Natural killer cell (primary cell): ENCODE measurements around the gene GFOD1. TPM values are rescaled to one million over a fixed set of nuclear protein-coding genes. Genes with fewer than 3 reads are reported as not detected.

Experiments
- ATAC-seq, 3 donors: fragments of 150-1000 bp in 2 of 3; fragments of 200-7000 bp in 1 of 3; cut with Tn5 transposase; 1 replicate in 1 of 3; 2 replicates in 2 of 3; pipeline ENCODE4 v1.10.0; 2021; ENCODE audit warnings: mild to moderate bottlenecking in 2 of 3, moderate library complexity in 2 of 3
- DNase-seq, 2 donors: peaks; one replicate each; pipeline versions ENCODE4 v3.0.0 to v3.0.0-alpha.2; 2013 to 2021; ENCODE audit warnings: mixed read lengths in 1 of 2
- H3K27ac ChIP-seq: one replicate; pipeline ENCODE4 v1.5.1; 2013; ENCODE audit warnings: mild to moderate bottlenecking, low read length
- H3K27me3 ChIP-seq: one replicate; pipeline ENCODE4 v1.6.1; 2013; ENCODE audit warnings: low read length; ENCODE audit not compliant: control insufficient read depth, insufficient read depth
- H3K36me3 ChIP-seq: one replicate; pipeline ENCODE4 v1.6.1; 2013; ENCODE audit warnings: low read length; ENCODE audit not compliant: control insufficient read depth, insufficient read depth
- H3K4me1 ChIP-seq: one replicate; pipeline ENCODE4 v1.6.1; 2013; ENCODE audit warnings: low read length; ENCODE audit not compliant: control insufficient read depth, insufficient read depth
- H3K4me3 ChIP-seq: one replicate; pipeline ENCODE4 v1.5.1; 2013; ENCODE audit warnings: low read length
- H3K9me3 ChIP-seq: one replicate; pipeline ENCODE4 v1.6.1; 2013; ENCODE audit warnings: low read length; ENCODE audit not compliant: control insufficient read depth, insufficient read depth
- H3K27ac Mint-ChIP-seq, 2 donors: one replicate each; pipeline ENCODE4 v1.8.0; 2022; ENCODE audit warnings: mild to moderate bottlenecking in 2 of 2, mixed read lengths in 2 of 2, moderate library complexity in 1 of 2
- H3K27me3 Mint-ChIP-seq, 2 donors: one replicate each; pipeline ENCODE4 v1.8.0; 2022; ENCODE audit warnings: low read depth in 2 of 2, mixed read lengths in 2 of 2
- H3K36me3 Mint-ChIP-seq: one replicate; pipeline ENCODE4 v1.8.0; 2022; ENCODE audit warnings: mixed read lengths
- H3K4me1 Mint-ChIP-seq, 2 donors: one replicate each; pipeline ENCODE4 v1.8.0; 2022; ENCODE audit warnings: mixed read lengths in 2 of 2
- H3K4me3 Mint-ChIP-seq: one replicate; pipeline ENCODE4 v1.8.0; 2022; ENCODE audit warnings: mild to moderate bottlenecking, moderate library complexity, mixed read lengths
- H3K9me3 Mint-ChIP-seq, 2 donors: one replicate each; pipeline ENCODE4 v1.8.0; 2022; ENCODE audit warnings: mixed read lengths in 2 of 2
- WGBS: methylation state at CpG from one replicate; pipeline ENCODE4 v1.1.7; 2013; ENCODE audit warnings: missing lambda C conversion rate; ENCODE audit not compliant: insufficient coverage; 5-methylcytosine and 5-hydroxymethylcytosine counted together
- intact Hi-C: fragments of 100-400 bp; cut with micrococcal nuclease; formaldehyde crosslinking; loops from one replicate; pipeline ENCODE4 v1.14.2; 2022
- total RNA-seq, 4 donors: library from RNA; stranded (reverse); fragments of 120-200 nt in 1 of 4; gene quantifications; one replicate each; pipeline versions ENCODE4 v1.2.3 to v1.2.4, GENCODE V29; 2013 to 2022
- TF ChIP-seq, protein P1 (sequence below): fragments of 200-600 bp; IDR thresholded peaks from one replicate; pipeline ENCODE4 v1.8.0; 2022; ENCODE audit warnings: antibody characterized with exemption

Gene GFOD1
- total RNA-seq, 3 donors from 2014 or later (not counting 1 experiment from before 2014, with no cell fraction given) = 59.7 to 74.5 (median 71.2) TPM

DNA sequence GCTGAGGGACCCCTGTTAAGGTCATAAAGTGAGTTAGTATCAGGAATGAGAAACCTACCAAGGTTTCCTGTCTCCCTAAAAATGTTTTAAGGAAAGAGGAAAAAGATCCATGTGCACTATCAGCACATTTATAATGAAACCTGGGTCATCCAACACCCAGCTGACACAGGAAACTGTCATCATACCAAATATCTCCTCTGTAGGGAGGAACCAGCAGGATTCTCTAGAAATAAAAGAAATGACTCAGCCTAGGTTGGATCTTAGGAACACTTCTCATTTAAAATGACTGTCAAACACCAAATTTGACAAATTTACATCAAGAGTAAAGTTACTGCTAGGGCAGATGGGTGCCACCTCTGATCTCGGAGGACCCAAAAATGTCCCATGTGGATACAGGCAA is 21.7 kb downstream of the GFOD1 start:
- TF ChIP-seq, protein P1, sequence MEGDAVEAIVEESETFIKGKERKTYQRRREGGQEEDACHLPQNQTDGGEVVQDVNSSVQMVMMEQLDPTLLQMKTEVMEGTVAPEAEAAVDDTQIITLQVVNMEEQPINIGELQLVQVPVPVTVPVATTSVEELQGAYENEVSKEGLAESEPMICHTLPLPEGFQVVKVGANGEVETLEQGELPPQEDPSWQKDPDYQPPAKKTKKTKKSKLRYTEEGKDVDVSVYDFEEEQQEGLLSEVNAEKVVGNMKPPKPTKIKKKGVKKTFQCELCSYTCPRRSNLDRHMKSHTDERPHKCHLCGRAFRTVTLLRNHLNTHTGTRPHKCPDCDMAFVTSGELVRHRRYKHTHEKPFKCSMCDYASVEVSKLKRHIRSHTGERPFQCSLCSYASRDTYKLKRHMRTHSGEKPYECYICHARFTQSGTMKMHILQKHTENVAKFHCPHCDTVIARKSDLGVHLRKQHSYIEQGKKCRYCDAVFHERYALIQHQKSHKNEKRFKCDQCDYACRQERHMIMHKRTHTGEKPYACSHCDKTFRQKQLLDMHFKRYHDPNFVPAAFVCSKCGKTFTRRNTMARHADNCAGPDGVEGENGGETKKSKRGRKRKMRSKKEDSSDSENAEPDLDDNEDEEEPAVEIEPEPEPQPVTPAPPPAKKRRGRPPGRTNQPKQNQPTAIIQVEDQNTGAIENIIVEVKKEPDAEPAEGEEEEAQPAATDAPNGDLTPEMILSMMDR = no peak
- Histone ChIP-seq H3K4me3 (no peak overlapping the region), H3K4me1 (peaks cover 61% of the 10 kb centered on the region), H3K36me3 (peaks cover 9% of the 10 kb centered on the region), H3K27ac (peak overlapping the region; percentile 43), H3K27me3 (no peaks in the 10 kb centered on the region), H3K9me3 (no peaks in the 10 kb centered on the region)
- WGBS = 100% methylated on average over 1 of the region's 1 CpG
- intact Hi-C loops = loop anchor here (1.0 to 5.0 kb wide), 2 partner anchors 10 to 38 kb away; no protein-coding TSS in a partner anchor
- H3K4me1 Mint-ChIP-seq = peaks cover 85 to 87% of the 10 kb centered on the region in 2 donors
- H3K9me3 Mint-ChIP-seq = no peaks in the 10 kb centered on the region
- ATAC-seq = peak in 1 of 3 donors; percentile 30
- peak overlapping the region; percentile 24 to 88 for H3K27ac Mint-ChIP-seq
- H3K27me3 Mint-ChIP-seq = no peaks in the 10 kb centered on the region
- no peaks in the 10 kb centered on the region for H3K36me3 Mint-ChIP-seq
- H3K4me3 Mint-ChIP-seq = no peak overlapping the region
- DNase-seq = no peak

DNA sequence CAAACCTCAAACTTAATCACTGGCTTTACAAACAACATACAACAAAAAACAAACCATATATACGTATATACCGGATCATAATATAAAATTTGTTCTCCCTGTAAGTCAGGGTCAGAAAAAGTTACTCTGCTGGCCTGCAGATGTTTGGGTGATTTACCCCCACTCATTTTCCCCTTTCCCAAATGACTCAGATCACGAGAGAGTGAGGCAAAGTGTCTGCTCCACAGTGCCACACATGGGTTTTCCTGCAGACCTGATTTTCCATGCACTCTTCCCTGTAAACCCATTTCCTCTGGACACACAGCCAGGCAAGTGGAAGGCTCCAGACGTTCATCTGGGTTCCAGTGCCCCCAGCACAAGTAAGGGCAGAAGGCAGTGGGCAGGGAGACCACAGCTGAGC is 23.5 kb downstream of the GFOD1 start:
- Mint-ChIP-seq H3K9me3 (no peaks in the 10 kb centered on the region), H3K4me3 (no peak overlapping the region), H3K36me3 (no peaks in the 10 kb centered on the region), H3K4me1 (peaks cover 80 to 81% of the 10 kb centered on the region in 2 donors), H3K27ac (peak overlapping the region; percentile 24 to 88), H3K27me3 (no peaks in the 10 kb centered on the region)
- no peak for DNase-seq
- H3K4me1 ChIP-seq = peaks cover 62% of the 10 kb centered on the region
- H3K4me3 ChIP-seq = no peak overlapping the region
- no peaks in the 10 kb centered on the region for H3K9me3 ChIP-seq
- TF ChIP-seq, protein P1 = no peak
- WGBS = 77% methylated on average over 4 of the region's 4 CpGs
- H3K36me3 ChIP-seq = peaks cover 3% of the 10 kb centered on the region
- no peak overlapping the region for H3K27ac ChIP-seq
- no peaks in the 10 kb centered on the region for H3K27me3 ChIP-seq
- ATAC-seq = no peak
- intact Hi-C loops = no loop called here

GRCh38 chr6:13463328-13463717 is 24.1 kb downstream of the GFOD1 start:
- H3K27ac Mint-ChIP-seq = peak overlapping the region in 1 of 2 donors; percentile 99
- no peak for DNase-seq
- no peaks in the 10 kb centered on the region for H3K9me3 ChIP-seq
- peaks cover 80 to 82% of the 10 kb centered on the region in 2 donors for H3K4me1 Mint-ChIP-seq
- H3K27ac ChIP-seq = no peak overlapping the region
- no peaks in the 10 kb centered on the region for H3K27me3 ChIP-seq
- TF ChIP-seq, protein P1 = no peak
- H3K4me3 Mint-ChIP-seq = no peak overlapping the region
- intact Hi-C loops = no loop called here
- peaks cover 63% of the 10 kb centered on the region for H3K4me1 ChIP-seq
- ATAC-seq = no peak
- H3K9me3 Mint-ChIP-seq = no peaks in the 10 kb centered on the region
- WGBS = 91% methylated on average over 6 of the region's 8 CpGs
- H3K27me3 Mint-ChIP-seq = no peaks in the 10 kb centered on the region
- H3K4me3 ChIP-seq = no peak overlapping the region
- H3K36me3 ChIP-seq = peaks cover under 1% of the 10 kb centered on the region
- H3K36me3 Mint-ChIP-seq = no peaks in the 10 kb centered on the region
